Stimulated activated CD4-positive, alpha-beta T cell treated with anti-CD3 and anti-CD28 coated beads, Interleukin-4, amount 100 ng/mL, for 1 hour (primary cell): ENCODE measurements around the gene NDUFC2.

Experiments
- DNase-seq: peaks from one replicate; pipeline ENCODE4 v3.0.0-alpha.2; 2020

NDUFC2 gene

DNA sequence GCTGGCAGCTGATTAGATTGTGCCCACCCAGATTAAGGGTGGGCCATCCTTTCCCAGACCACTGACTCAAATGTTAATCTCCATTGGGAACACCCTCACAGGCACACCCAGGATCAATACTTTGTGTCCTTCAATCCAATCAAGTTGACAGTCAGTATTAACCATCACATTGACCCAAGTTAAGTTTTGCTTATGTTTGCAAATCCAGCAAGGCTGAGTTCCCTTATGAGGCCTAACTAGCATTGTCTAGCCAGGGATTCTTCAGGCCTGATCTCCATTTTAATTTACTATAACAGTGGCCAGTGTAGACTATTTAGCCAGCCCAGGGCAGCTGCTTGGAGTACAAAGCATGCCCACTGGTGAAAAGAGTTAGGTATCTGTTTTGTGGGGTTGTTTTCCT, 54.3 kb downstream of the NDUFC2 start:
- no peak for DNase-seq

- DNase-seq = no peak
Measured at GRCh38 chr11:78023426-78023825, 56.2 kb downstream of the NDUFC2 start.

GRCh38 chr11:78022397-78023396, 57.0 kb downstream of the NDUFC2 start, which contains the start of gene KCTD14:
Gene KCTD14, minus strand, starts transcription at chr11:78023276. Its CDS starts 27 bp downstream, at chr11:78023249.
- DNase-seq = no peak

GRCh38 chr11:78021611-78022010, 58.1 kb downstream of the NDUFC2 start:
- no peak for DNase-seq

DNA sequence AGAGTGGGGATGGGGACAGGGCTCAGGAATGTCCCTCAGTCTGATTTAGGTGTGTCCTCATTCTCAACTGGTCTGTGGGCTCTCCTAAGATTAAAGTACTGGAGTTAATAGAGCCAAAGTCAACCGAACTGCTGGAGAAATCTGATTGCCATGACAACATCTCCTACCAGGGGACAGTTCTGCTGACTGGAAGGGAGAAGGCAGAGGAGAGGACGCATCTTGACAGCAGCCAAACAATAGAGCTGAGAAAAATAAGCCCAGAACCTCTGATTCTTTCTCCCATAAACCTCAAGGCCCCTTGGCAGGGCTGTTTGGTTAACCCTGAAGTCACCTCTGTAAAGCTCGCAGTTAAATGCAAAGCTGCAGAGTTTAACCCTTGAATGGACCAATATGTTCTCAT, 59.4 kb downstream of the NDUFC2 start:
- no peak for DNase-seq

DNA sequence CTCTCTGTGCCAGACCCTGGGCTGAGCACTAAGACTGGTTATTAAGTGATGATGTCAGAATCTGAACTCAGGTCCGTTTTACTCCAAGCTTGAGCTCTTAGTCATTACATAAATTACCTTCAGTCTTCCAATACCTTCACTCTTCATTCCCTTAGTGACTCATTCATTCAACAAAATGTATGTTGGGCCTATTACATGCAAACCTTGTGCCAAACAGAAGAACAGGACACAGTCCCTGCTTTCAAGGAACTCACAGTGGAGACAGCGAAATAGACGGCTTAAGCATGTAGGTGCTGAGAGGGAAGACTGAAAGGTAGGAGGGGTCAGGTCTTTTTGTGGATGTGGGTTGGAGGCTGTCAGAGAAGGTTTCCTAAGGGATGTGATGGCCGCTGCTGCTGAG, 59.9 kb downstream of the NDUFC2 start:
- no peak for DNase-seq
